Right cardiac atrium (tissue), 5 donors: Measurements from ENCODE around the gene NDUFB8. TPM values are rescaled to one million over a fixed set of nuclear protein-coding genes. Genes with fewer than 3 reads are reported as not detected.
A peak's percentile ranks its signal among the peaks of the same experiment; 100 is the strongest.

Experiments used
- ATAC-seq, 2 donors: fragments of 200-7000 bp; cut with Tn5 transposase; one replicate each; pipeline versions ENCODE4 v1.8.0 to v1.9.1; 2020; ENCODE audit warnings: moderate library complexity in 2 of 2, mild to moderate bottlenecking in 1 of 2
- DNase-seq, 3 donors: peaks; one replicate each; pipeline ENCODE4 v3.0.0-alpha.2; 2020
- H3K27ac ChIP-seq: one replicate; pipeline ENCODE4 v1.5.1; 2013; ENCODE audit warnings: mild to moderate bottlenecking, low read length, control low read depth, moderate library complexity
- H3K27me3 ChIP-seq: one replicate; pipeline ENCODE4 v1.6.1; 2013; ENCODE audit not compliant: control insufficient read depth, insufficient read depth
- H3K4me1 ChIP-seq: one replicate; pipeline ENCODE4 v1.6.1; 2013; ENCODE audit warnings: low read length; ENCODE audit not compliant: control insufficient read depth, insufficient read depth
- H3K4me3 ChIP-seq: one replicate; pipeline ENCODE4 v1.5.1; 2013; ENCODE audit warnings: low read length, control low read depth
- H3K9me3 ChIP-seq: one replicate; pipeline ENCODE4 v1.6.1; 2013; ENCODE audit warnings: low read length; ENCODE audit not compliant: control insufficient read depth
- WGBS: extraction: QIAGEN DNeasy Blood & Tissue Kit; methylation state at CpG from one replicate; pipeline ENCODE4 v1.1.7; 2013; 5-methylcytosine and 5-hydroxymethylcytosine counted together
- intact Hi-C, 4 donors: fragments of 100-400 bp; cut with DNase I; formaldehyde crosslinking; loops; one replicate each; pipeline versions ENCODE4 v1.11.0 to v1.14.0; 2022 to 2023
- polyA plus RNA-seq: library from polyadenylated mRNA; stranded (reverse); fragments of 200-250 nt; gene quantifications from one replicate; pipeline ENCODE4 v1.2.3, GENCODE V29; 2013
- total RNA-seq, 4 donors: library from RNA; stranded (reverse); fragmentation: NEBNext Ultra II Directional; extraction: Animal tissue kit (Norgen Biotek cat#: 25700); gene quantifications; one replicate each; pipeline ENCODE4 v1.2.1, GENCODE V29; 2021
- donor health status: healthy with polysubstance abuse.
- donor health status: DM: no; HTN: yes; CAD: no.
- donor health status: DM: no; HTN: no; CAD: no.
- donor health status: DM: no; HTN: yes; CAD: no; lungs with severe emphysema.
- donor health status: DM: yes; HTN: yes; CAD: no.

NDUFB8 gene
- total and polyA plus RNA-seq, 5 donors: 344 to 1,100 (median 422) TPM

GRCh38 chr10:100567249-100567648 lies 37.6 kb upstream of the NDUFB8 start:
- intact Hi-C loops: no loop called here
- Histone ChIP-seq H3K4me1 (no peaks in the 10 kb centered on the region), H3K27ac (no peak overlapping the region), H3K27me3 (no peaks in the 10 kb centered on the region), H3K4me3 (no peak overlapping the region), H3K9me3 (no peaks in the 10 kb centered on the region)
- DNase-seq: no peak
- no peak for ATAC-seq
- WGBS: 45% methylated on average over 11 of the region's 11 CpGs

- ATAC-seq (no peak), DNase-seq (no peak)
- Histone ChIP-seq H3K4me1 (no peaks in the 10 kb centered on the region), H3K4me3 (no peak overlapping the region), H3K27ac (no peak overlapping the region), H3K27me3 (no peaks in the 10 kb centered on the region), H3K9me3 (no peaks in the 10 kb centered on the region)
- 56% methylated on average over 3 of the region's 3 CpGs for WGBS
- intact Hi-C loops: no loop called here
Observed at GRCh38 chr10:100566561-100566960, 36.9 kb upstream of the NDUFB8 start.

- no peaks in the 10 kb centered on the region for H3K9me3 ChIP-seq
- no peak for ATAC-seq
- DNase-seq: no peak
- no peak overlapping the region for H3K27ac ChIP-seq
- no peaks in the 10 kb centered on the region for H3K4me1 ChIP-seq
- H3K4me3 ChIP-seq: no peak overlapping the region
- no peaks in the 10 kb centered on the region for H3K27me3 ChIP-seq
- WGBS: 63% methylated on average over 9 of the region's 9 CpGs
- intact Hi-C loops: no loop called here
Observed at GRCh38 chr10:100565206-100565985, 35.7 kb upstream of the NDUFB8 start.

GRCh38 chr10:100562008-100562672 lies 32.5 kb upstream of the NDUFB8 start:
- no peaks in the 10 kb centered on the region for H3K4me1 ChIP-seq
- peak; percentile 62 to 85 (median 81) for DNase-seq
- WGBS: 7% methylated on average over 62 of the region's 62 CpGs
- ATAC-seq: peak; percentile 58 to 78
- intact Hi-C loops: loop anchor here in 3 of 4 donors (5.0 kb wide), 2 partner anchors 310 to 315 kb away; no protein-coding TSS in a partner anchor
- H3K27me3 ChIP-seq: no peaks in the 10 kb centered on the region
- peak overlapping the region; percentile 8 for H3K4me3 ChIP-seq
- no peak overlapping the region for H3K27ac ChIP-seq
- H3K9me3 ChIP-seq: no peaks in the 10 kb centered on the region

- Histone ChIP-seq H3K27ac (no peak overlapping the region), H3K27me3 (no peaks in the 10 kb centered on the region), H3K9me3 (no peaks in the 10 kb centered on the region), H3K4me1 (no peaks in the 10 kb centered on the region), H3K4me3 (no peak overlapping the region)
- DNase-seq (no peak), ATAC-seq (no peak)
- 73% methylated on average over 2 of the region's 2 CpGs for WGBS
- intact Hi-C loops: loop anchor here in 3 of 4 donors (5.0 kb wide), 2 partner anchors 311 to 316 kb away; no protein-coding TSS in a partner anchor
Observed at GRCh38 chr10:100561005-100561404, 31.3 kb upstream of the NDUFB8 start.

- DNase-seq: no peak
- H3K9me3 ChIP-seq: no peaks in the 10 kb centered on the region
- no peak overlapping the region for H3K4me3 ChIP-seq
- intact Hi-C loops: loop anchor here in 3 of 4 donors (5.0 kb wide), 2 partner anchors 312 to 317 kb away; no protein-coding TSS in a partner anchor
- 91% methylated on average over 1 of the region's 1 CpG for WGBS
- no peaks in the 10 kb centered on the region for H3K4me1 ChIP-seq
- no peaks in the 10 kb centered on the region for H3K27me3 ChIP-seq
- no peak for ATAC-seq
- no peak overlapping the region for H3K27ac ChIP-seq
Observed at GRCh38 chr10:100560248-100560647, 30.6 kb upstream of the NDUFB8 start.

- 79% methylated on average over 2 of the region's 2 CpGs for WGBS
- Histone ChIP-seq H3K4me1 (no peaks in the 10 kb centered on the region), H3K9me3 (no peaks in the 10 kb centered on the region), H3K27me3 (no peaks in the 10 kb centered on the region), H3K27ac (no peak overlapping the region), H3K4me3 (no peak overlapping the region)
- ATAC-seq (no peak), DNase-seq (no peak)
- intact Hi-C loops: no loop called here
Observed at GRCh38 chr10:100554902-100555301, 25.2 kb upstream of the NDUFB8 start.

- intact Hi-C loops: no loop called here
- Histone ChIP-seq H3K4me1 (no peaks in the 10 kb centered on the region), H3K27ac (no peak overlapping the region), H3K9me3 (no peaks in the 10 kb centered on the region), H3K4me3 (no peak overlapping the region), H3K27me3 (no peaks in the 10 kb centered on the region)
- ATAC-seq: no peak
- DNase-seq: no peak
- WGBS: 90% methylated on average over 3 of the region's 3 CpGs
Observed at GRCh38 chr10:100553929-100554328, 24.3 kb upstream of the NDUFB8 start.

- no peak overlapping the region for H3K4me3 ChIP-seq
- no peaks in the 10 kb centered on the region for H3K4me1 ChIP-seq
- no peaks in the 10 kb centered on the region for H3K27me3 ChIP-seq
- H3K27ac ChIP-seq: no peak overlapping the region
- no peaks in the 10 kb centered on the region for H3K9me3 ChIP-seq
- intact Hi-C loops: no loop called here
- WGBS: 57% methylated on average over 5 of the region's 5 CpGs
- DNase-seq (no peak), ATAC-seq (no peak)
Observed at GRCh38 chr10:100551738-100552137, 22.1 kb upstream of the NDUFB8 start.

GRCh38 chr10:100551196-100551595 lies 21.5 kb upstream of the NDUFB8 start:
- WGBS: 51% methylated on average over 4 of the region's 4 CpGs
- Histone ChIP-seq H3K4me3 (no peak overlapping the region), H3K9me3 (no peaks in the 10 kb centered on the region), H3K27me3 (no peaks in the 10 kb centered on the region), H3K4me1 (no peaks in the 10 kb centered on the region), H3K27ac (no peak overlapping the region)
- DNase-seq (no peak), ATAC-seq (no peak)
- intact Hi-C loops: no loop called here

- 90% methylated on average over 5 of the region's 5 CpGs for WGBS
- Histone ChIP-seq H3K27ac (no peak overlapping the region), H3K27me3 (no peaks in the 10 kb centered on the region), H3K4me3 (no peak overlapping the region), H3K9me3 (no peaks in the 10 kb centered on the region), H3K4me1 (no peaks in the 10 kb centered on the region)
- intact Hi-C loops: no loop called here
- ATAC-seq (no peak), DNase-seq (no peak)
Observed at GRCh38 chr10:100544950-100545349, 15.3 kb upstream of the NDUFB8 start.
